Stomach (tissue), 4 donors: ENCODE measurements around the gene NACA2.

ENCODE experiments used
- CTCF ChIP-seq, 7 experiments: fragments of 450-650 bp in 4 of 7; fragments of 200-600 bp in 3 of 7; sonication (generic) in 3 of 7; IDR thresholded peaks; one replicate each; pipeline ENCODE4 v1.5.1; 2016 to 2019; ENCODE audit warnings: antibody characterized with exemption in 7 of 7, control low read depth in 2 of 7, mild to moderate bottlenecking in 1 of 7
- EP300 ChIP-seq: sonication (generic); formaldehyde crosslinking; IDR thresholded peaks from one replicate; pipeline ENCODE4 v1.6.1; 2017; ENCODE audit warnings: antibody characterized with exemption
- POLR2A ChIP-seq, 4 donors: fragments of 450-650 bp; IDR thresholded peaks; one replicate each; pipeline ENCODE4 v1.6.1; 2016; ENCODE audit warnings: antibody characterized with exemption in 4 of 4, control low read depth in 2 of 4, mild to moderate bottlenecking in 1 of 4, moderate library complexity in 1 of 4
- POLR2AphosphoS5 ChIP-seq, 3 donors: sonication (generic); formaldehyde crosslinking; IDR thresholded peaks; one replicate each; pipeline ENCODE4 v1.6.1; 2016; ENCODE audit warnings: antibody characterized with exemption in 3 of 3

GRCh38 chr17:61624951-61625350, 33.9 kb upstream of the NACA2 start:
- TF ChIP-seq EP300 (no peak), CTCF (IDR thresholded peaks at IDR 0.05) (no peak), POLR2A (IDR thresholded peaks at IDR 0.05) (no peak), POLR2AphosphoS5 (IDR thresholded peaks at IDR 0.05) (no peak)
